GM18508 (cell line): ENCODE results near the gene FARP1.

Source experiments
- ATAC-seq: cut with Tn5 transposase; IDR thresholded peaks from one replicate; pipeline ENCODE4 v1.9.1; 2021; ENCODE audit warnings: moderate number of reproducible peaks; ENCODE audit not compliant: insufficient read depth, unreplicated experiment

Gene FARP1

GRCh38 chr13:98374750-98375149, 231.9 kb downstream of the FARP1 start:
- no peak for ATAC-seq

GRCh38 chr13:98377635-98378378, 234.9 kb downstream of the FARP1 start:
- ATAC-seq = no peak

- ATAC-seq = no peak
These were observed 241.8 kb downstream of the FARP1 start for GRCh38 chr13:98384739-98385138.

GRCh38 chr13:98385606-98386005, 242.7 kb downstream of the FARP1 start:
- no peak for ATAC-seq

GRCh38 chr13:98386637-98387036, 243.7 kb downstream of the FARP1 start:
- no peak for ATAC-seq

GRCh38 chr13:98389319-98389718, 246.4 kb downstream of the FARP1 start:
- no peak for ATAC-seq

- no peak for ATAC-seq
These were observed 247.3 kb downstream of the FARP1 start for GRCh38 chr13:98390086-98390715.

- ATAC-seq = no peak
These were observed 251.0 kb downstream of the FARP1 start for GRCh38 chr13:98393873-98394272.

- ATAC-seq = no peak
These were observed 252.1 kb downstream of the FARP1 start for GRCh38 chr13:98394820-98395510.

- no peak for ATAC-seq
These were observed 253.3 kb downstream of the FARP1 start for GRCh38 chr13:98396071-98396710.

GRCh38 chr13:98397221-98397620, 254.3 kb downstream of the FARP1 start:
- no peak for ATAC-seq

GRCh38 chr13:98397861-98398260, 255.0 kb downstream of the FARP1 start:
- ATAC-seq = no peak

GRCh38 chr13:98398581-98398980, 255.7 kb downstream of the FARP1 start:
- ATAC-seq = no peak

GRCh38 chr13:98399756-98400155, 256.9 kb downstream of the FARP1 start:
- no peak for ATAC-seq

GRCh38 chr13:98401934-98402333, 259.0 kb downstream of the FARP1 start:
- ATAC-seq = no peak

GRCh38 chr13:98403076-98403475, 260.2 kb downstream of the FARP1 start:
- no peak for ATAC-seq

- no peak for ATAC-seq
These were observed 262.2 kb downstream of the FARP1 start for GRCh38 chr13:98405107-98405571.

GRCh38 chr13:98405690-98406344, 262.9 kb downstream of the FARP1 start:
- ATAC-seq = no peak

GRCh38 chr13:98406427-98406826, 263.5 kb downstream of the FARP1 start:
- ATAC-seq = no peak

- ATAC-seq = no peak
These were observed 264.1 kb downstream of the FARP1 start for GRCh38 chr13:98406971-98407370.
